HAP-1 (cell line): ENCODE data around the gene KLRB1.
"Not testable (repeated sequence)": the region's sequence is repeated elsewhere in the genome, so short reads cannot be mapped to it uniquely, and the experiment has no call there.

Experiments used
- DNase-seq, 2 experiments: peaks; one replicate each; pipeline ENCODE4 v3.0.0-alpha.2; 2016 to 2020; ENCODE audit warnings: low spot score in 2 of 2
- H3K27me3 ChIP-seq: fragments of 250-450 bp; sonication (Bioruptor Pico); 2 replicates; pipeline ENCODE4 v1.5.1; 2020; ENCODE audit warnings: low read depth, mild to moderate bottlenecking, moderate library complexity
- H3K36me3 ChIP-seq: fragments of 250-450 bp; sonication (Bioruptor Pico); replicated peaks from 2 replicates; pipeline ENCODE4 v1.5.1; 2020; ENCODE audit warnings: mild to moderate bottlenecking
- H3K4me1 ChIP-seq: fragments of 250-450 bp; sonication (Bioruptor Pico); 2 replicates; pipeline ENCODE4 v1.5.1; 2020; ENCODE audit warnings: mild to moderate bottlenecking
- H3K4me3 ChIP-seq: fragments of 250-450 bp; sonication (Bioruptor Pico); 2 replicates; pipeline ENCODE4 v1.5.1; 2020; ENCODE audit warnings: mild to moderate bottlenecking, moderate library complexity
- H3K9me3 ChIP-seq: fragments of 250-450 bp; sonication (Bioruptor Pico); 2 replicates; pipeline ENCODE4 v1.5.1; 2020; ENCODE audit warnings: mild to moderate bottlenecking, moderate library complexity
- in situ Hi-C: fragments of 300-500 bp; cut with MboI; formaldehyde crosslinking; loops from 3 replicates; pipeline ENCODE4 v1.14.3; 2020; ENCODE audit warnings: low sequenced_read_pairs, inconsistent platforms, mixed read lengths

The KLRB1 gene

DNA sequence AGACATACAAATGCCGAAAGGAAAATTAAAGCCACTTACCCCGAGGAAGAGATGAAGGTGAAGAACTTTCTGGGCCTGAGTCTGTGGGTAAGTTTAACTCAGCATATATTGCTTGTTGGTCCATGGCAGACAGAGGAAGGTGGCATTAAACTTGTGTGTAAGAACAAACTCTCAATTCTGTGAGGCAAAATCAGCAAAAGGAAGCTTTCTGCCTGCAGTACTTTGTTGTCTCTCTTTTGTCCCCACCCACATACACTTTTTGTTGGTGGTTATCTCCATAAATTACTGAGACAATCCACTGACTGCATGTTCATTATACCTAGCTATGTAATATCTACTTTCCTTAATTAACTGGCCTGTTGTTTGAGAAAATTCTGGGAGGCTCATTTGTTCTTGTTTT is at the start of gene KLRB1:
Gene KLRB1 (minus strand): TSS at position 201 of the 400 bp plus-strand sequence. CDS start 77 bp downstream, at position 124.
- Histone ChIP-seq H3K27me3 (no peaks in the 10 kb centered on the region), H3K9me3 (no peaks in the 10 kb centered on the region), H3K4me1 (no peaks in the 10 kb centered on the region; the same call in 1 of the 2 replicates), H3K4me3 (no peak within 1 kb of the TSS), H3K36me3 (no peaks in the 10 kb centered on the region)
- DNase-seq = no peak
- in situ Hi-C loops = no loop called here

DNA sequence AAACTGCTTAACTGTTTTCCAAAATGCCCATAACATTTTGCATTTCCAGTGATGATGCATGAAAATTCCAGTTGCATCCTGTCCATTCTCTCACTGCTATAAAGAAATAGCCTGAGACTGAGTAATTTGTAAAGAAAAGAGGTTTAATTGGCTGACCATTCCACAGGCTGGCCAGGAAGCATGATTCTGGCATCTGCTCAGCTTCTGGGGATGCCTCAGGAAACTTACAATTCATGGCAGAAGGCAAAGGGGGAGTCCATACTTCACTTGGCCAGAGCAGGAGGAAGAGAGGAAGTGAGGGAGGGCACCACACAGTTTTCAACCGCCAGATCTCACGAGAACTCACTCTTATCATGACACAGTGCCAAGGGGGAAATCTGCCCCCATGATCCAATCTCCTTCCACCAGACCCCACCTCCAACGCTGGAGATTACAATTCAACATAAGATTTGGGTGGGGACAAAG is 43.6 kb upstream of the KLRB1 start:
- Histone ChIP-seq H3K27me3 (no peaks in the 10 kb centered on the region), H3K4me1 (peaks cover 15% of the 10 kb centered on the region), H3K9me3 (no peaks in the 10 kb centered on the region), H3K4me3 (no peak overlapping the region), H3K36me3 (peaks cover 17% of the 10 kb centered on the region; the same call in 1 of the 2 replicates)
- in situ Hi-C loops = no loop called here
- DNase-seq = no peak

DNA sequence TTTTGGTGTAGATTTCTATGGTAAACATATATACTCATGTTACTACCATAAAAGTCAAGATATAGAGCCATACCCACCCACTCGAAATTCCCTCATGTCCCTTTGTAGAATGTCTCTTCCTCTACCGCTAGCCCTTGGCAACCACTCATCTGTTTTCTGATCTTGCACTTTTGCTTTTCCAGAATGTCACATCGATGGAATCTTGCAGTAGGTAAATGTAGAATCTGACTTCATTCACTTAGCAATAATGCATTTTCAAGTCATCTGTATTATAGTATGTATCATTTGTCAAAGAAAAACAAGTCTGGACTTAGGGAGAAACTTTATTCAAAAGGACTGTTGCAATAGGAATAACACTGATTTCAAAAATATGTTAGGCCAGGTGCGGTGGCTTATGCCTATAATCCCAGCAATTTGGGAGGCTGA is 42.4 kb upstream of the KLRB1 start:
- no peaks in the 10 kb centered on the region for H3K9me3 ChIP-seq

DNA sequence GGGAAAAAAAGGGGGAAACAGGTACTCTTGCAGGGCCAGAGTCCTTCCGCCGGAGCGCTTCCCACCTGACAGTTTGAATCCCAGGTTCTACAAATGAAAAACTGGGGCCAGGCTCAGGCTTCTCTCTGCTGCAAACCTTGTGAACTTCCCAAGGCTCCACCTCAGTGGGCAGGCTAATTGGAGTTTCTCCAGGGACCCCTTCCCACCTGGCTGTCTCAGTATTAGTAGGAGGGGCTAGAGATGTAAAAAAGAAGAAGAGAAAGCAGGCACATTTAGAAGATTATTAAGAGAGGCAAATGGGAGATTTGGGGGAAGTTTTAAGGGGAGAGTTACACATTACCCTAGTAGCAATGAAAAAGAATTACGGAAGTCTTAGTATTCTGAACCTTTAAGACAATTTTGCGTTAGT is 41.8 kb upstream of the KLRB1 start:
- peaks cover 9% of the 10 kb centered on the region; the same call in 1 of the 2 replicates for H3K36me3 ChIP-seq
- no peaks in the 10 kb centered on the region for H3K27me3 ChIP-seq
- peaks cover 22% of the 10 kb centered on the region for H3K4me1 ChIP-seq
- H3K9me3 ChIP-seq = no peaks in the 10 kb centered on the region
- peak overlapping the region; percentile 47 for H3K4me3 ChIP-seq
- in situ Hi-C loops = no loop called here
- peak; percentile 15 to 54 for DNase-seq

More for the DNA sequence above, 42.4 kb upstream of the KLRB1 start:
- peak overlapping the region; percentile 47 for H3K4me3 ChIP-seq
- peaks cover 22% of the 10 kb centered on the region for H3K4me1 ChIP-seq
- DNase-seq = no peak
- in situ Hi-C loops = no loop called here
- H3K36me3 ChIP-seq = peaks cover 9% of the 10 kb centered on the region; the same call in 1 of the 2 replicates
- H3K27me3 ChIP-seq = no peaks in the 10 kb centered on the region

DNA sequence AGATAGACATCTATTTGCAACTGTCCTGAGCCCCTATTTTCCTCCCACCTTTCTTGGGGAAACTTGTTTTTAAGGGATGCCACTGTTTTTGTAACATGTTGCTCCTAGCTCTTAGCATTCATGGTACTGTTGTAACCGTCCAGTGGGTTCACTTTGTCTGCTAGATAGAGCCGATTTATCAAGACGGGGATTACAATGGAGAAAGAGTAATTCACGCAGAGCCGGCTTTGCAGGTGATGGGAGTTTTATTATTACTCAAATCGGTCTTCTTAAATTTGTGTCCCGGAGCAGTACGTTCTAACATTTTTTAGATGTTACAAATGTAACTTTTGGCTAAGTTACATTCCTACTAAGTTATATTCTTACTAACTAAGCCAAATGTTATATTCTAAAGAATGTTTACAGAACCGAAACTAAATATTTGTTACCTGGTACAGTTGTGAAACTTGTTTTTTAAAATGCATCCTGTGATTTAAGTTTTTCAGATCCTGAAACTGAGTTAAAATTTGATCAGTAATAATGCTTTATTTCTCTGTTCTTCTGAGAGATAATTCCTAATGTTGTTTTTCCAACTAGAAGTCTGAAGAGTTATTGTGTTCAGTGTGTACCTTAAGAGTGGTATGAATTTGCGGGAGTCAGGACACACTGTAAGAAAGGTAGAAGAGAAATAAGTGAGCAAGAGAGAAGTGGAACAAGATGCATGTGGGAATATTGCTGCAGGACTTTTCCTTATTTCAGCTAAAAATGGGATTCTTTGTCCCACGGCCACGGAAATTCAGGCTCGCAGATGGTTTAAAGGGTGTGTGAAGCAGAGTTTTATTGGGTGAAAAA is 41.2 kb upstream of the KLRB1 start:
- Histone ChIP-seq H3K4me1 (peaks cover 22% of the 10 kb centered on the region), H3K27me3 (no peaks in the 10 kb centered on the region), H3K36me3 (0 out of 2 replicates have a peak, but pooled peaks cover 3% of the 10 kb centered on the region), H3K9me3 (no peaks in the 10 kb centered on the region), H3K4me3 (peak overlapping the region; percentile 47)
- peak in 1 of 2 experiments; percentile 44 for DNase-seq
- in situ Hi-C loops = no loop called here

- Histone ChIP-seq H3K4me3 (peak overlapping the region; percentile 47), H3K27me3 (no peaks in the 10 kb centered on the region), H3K9me3 (no peaks in the 10 kb centered on the region), H3K4me1 (peaks cover 22% of the 10 kb centered on the region), H3K36me3 (no peaks in the 10 kb centered on the region)
- DNase-seq = peak; percentile 83 to 91
- in situ Hi-C loops = no loop called here
Measured at GRCh38 chr12:9647825-9648700, 40.3 kb upstream of the KLRB1 start.

GRCh38 chr12:9646794-9647781 is 39.4 kb upstream of the KLRB1 start:
- no peaks in the 10 kb centered on the region for H3K27me3 ChIP-seq
- peak overlapping the region; percentile 47 for H3K4me3 ChIP-seq
- H3K9me3 ChIP-seq = no peaks in the 10 kb centered on the region
- in situ Hi-C loops = no loop called here
- H3K4me1 ChIP-seq = peaks cover 22% of the 10 kb centered on the region
- no peaks in the 10 kb centered on the region for H3K36me3 ChIP-seq
- DNase-seq = peak in 1 of 2 experiments; percentile 3

GRCh38 chr12:9644985-9645551 is 37.4 kb upstream of the KLRB1 start:
- in situ Hi-C loops, H3K4me3 ChIP-seq, H3K27me3 ChIP-seq, H3K36me3 ChIP-seq, H3K9me3 ChIP-seq, DNase-seq: not testable (repeated sequence)
- H3K4me1 ChIP-seq = peaks cover 16% of the 10 kb centered on the region

DNA sequence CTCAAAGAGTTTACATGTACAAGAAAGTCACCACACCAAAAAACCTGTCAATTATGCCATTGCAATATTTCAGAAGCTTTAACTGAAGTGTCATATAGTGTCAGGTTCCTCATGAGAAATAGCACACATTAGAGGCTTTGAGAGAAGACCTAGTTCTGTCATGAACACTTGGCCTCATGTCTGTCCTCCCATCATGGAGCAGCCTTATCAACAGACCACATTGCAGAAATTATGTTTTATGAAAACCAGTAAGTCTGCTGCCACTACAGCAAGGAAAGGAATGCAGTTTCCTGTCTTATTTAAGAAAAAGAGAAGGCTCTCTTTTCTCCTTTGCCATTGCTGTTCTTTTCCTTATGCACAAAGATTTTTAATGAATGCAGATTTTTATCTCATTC is 35.5 kb upstream of the KLRB1 start:
- in situ Hi-C loops = no loop called here

DNA sequence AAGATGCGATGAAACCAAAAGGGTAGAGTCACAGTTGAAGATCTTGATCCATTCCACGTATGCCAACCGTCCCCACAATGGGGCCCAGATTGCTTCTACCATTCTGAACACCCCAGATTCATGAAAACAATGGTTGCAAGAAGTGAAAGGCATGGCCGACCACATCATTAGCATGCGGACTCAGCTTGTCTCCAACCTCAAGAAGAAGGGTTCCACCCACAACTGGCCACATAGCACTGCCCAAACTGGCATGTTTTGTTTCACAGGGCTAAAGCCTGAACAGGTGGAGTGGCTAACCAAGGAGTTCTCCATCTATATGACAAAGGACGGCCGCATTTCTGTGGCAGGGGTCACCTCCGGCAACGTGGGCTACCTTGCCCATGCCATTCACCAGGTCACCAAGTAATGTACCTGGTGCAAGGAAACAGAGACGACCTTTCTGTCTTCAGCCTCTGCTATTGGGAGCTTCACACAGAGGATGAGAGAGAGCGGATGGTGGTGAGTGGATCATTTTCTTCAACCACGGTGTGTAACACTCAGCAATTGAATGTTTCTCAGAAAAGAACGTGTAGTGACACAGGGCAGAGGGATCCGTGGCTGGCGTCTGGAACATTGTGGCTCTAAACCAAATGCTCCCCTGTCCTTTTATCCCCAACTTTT is 35.0 kb upstream of the KLRB1 start:
- H3K4me1 ChIP-seq = peaks cover 16% of the 10 kb centered on the region
- no peak overlapping the region for H3K4me3 ChIP-seq
- H3K36me3 ChIP-seq = no peaks in the 10 kb centered on the region
- no peaks in the 10 kb centered on the region for H3K27me3 ChIP-seq
- DNase-seq = no peak
- H3K9me3 ChIP-seq = no peaks in the 10 kb centered on the region; the same call in 1 of the 2 replicates
- in situ Hi-C loops = no loop called here

More for the DNA sequence above, 35.5 kb upstream of the KLRB1 start:
- no peaks in the 10 kb centered on the region for H3K9me3 ChIP-seq
- peaks cover 16% of the 10 kb centered on the region for H3K4me1 ChIP-seq
- no peak for DNase-seq
- H3K27me3 ChIP-seq = no peaks in the 10 kb centered on the region
- no peak overlapping the region for H3K4me3 ChIP-seq
- H3K36me3 ChIP-seq = no peaks in the 10 kb centered on the region

GRCh38 chr12:9640024-9640423 is 32.3 kb upstream of the KLRB1 start:
- Histone ChIP-seq H3K4me3 (no peak overlapping the region), H3K36me3 (no peaks in the 10 kb centered on the region), H3K27me3 (no peaks in the 10 kb centered on the region), H3K9me3 (no peaks in the 10 kb centered on the region; the same call in 1 of the 2 replicates), H3K4me1 (peaks cover 10% of the 10 kb centered on the region)
- in situ Hi-C loops = no loop called here
- no peak for DNase-seq

DNA sequence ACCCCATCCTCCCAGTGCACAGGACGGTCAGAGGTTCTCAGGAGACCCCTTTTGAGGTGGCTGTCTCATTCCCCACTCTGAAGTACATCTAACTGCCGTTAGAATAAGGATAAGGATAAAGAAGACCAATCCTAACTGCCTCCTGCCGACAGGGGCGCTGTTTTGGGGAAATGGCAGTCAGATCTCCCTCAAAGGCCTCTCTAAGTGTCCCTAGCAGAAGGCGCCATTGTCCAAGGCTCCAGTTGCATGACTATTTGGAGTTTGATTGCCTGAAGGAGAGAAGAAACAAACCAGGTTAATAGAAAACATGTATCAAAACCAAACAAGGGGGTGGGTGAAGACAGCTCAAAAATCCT is 29.1 kb upstream of the KLRB1 start:
- in situ Hi-C loops = no loop called here
- peaks cover 19% of the 10 kb centered on the region for H3K4me1 ChIP-seq
- H3K9me3 ChIP-seq = no peaks in the 10 kb centered on the region; the same call in 1 of the 2 replicates
- no peak for DNase-seq
- no peak overlapping the region for H3K4me3 ChIP-seq
- H3K36me3 ChIP-seq = no peaks in the 10 kb centered on the region
- H3K27me3 ChIP-seq = no peaks in the 10 kb centered on the region
